ENCODE measurements around the gene TWF2. TPM values are rescaled to one million over a fixed set of nuclear protein-coding genes. Genes with fewer than 3 reads are reported as not detected.
A peak's percentile ranks its signal among the peaks of the same experiment; 100 is the strongest.

TWF2 gene
- total RNA-seq, 4 donors from 2014 or later: 59.2 to 72.9 (median 60.4) TPM

DNA sequence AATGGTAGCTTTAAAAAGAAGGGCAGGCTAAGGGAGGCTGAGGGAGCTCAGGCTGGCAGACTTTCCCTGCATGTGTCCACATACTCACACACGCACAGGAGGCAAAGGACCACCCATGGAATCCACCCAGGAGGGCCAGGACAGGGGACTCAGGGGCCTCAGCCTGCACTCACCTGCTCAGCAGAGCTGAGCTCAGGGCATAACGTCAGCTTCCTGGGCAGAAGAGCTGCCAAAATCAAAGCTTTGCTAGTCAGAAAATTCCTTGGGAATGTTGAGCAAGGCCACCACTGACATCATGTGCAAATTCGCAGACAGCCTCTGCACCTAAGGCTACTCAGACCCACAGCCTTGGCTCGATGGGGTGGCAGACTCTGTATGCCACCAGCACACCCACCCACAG lies 57.4 kb downstream of the TWF2 start:
- H3K4me3 ChIP-seq: no peak overlapping the region
- TF ChIP-seq POLR2A (IDR thresholded peaks at IDR 0.05): no peak
- no peak for TF ChIP-seq EP300 (IDR thresholded peaks at IDR 0.05)
- TF ChIP-seq, protein P1, sequence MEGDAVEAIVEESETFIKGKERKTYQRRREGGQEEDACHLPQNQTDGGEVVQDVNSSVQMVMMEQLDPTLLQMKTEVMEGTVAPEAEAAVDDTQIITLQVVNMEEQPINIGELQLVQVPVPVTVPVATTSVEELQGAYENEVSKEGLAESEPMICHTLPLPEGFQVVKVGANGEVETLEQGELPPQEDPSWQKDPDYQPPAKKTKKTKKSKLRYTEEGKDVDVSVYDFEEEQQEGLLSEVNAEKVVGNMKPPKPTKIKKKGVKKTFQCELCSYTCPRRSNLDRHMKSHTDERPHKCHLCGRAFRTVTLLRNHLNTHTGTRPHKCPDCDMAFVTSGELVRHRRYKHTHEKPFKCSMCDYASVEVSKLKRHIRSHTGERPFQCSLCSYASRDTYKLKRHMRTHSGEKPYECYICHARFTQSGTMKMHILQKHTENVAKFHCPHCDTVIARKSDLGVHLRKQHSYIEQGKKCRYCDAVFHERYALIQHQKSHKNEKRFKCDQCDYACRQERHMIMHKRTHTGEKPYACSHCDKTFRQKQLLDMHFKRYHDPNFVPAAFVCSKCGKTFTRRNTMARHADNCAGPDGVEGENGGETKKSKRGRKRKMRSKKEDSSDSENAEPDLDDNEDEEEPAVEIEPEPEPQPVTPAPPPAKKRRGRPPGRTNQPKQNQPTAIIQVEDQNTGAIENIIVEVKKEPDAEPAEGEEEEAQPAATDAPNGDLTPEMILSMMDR (IDR thresholded peaks at IDR 0.05): no peak
- no peaks in the 10 kb centered on the region for H3K36me3 ChIP-seq
- no peak overlapping the region for H3K27ac ChIP-seq
- no peaks in the 10 kb centered on the region for H3K27me3 ChIP-seq
- DNase-seq (ENCODE audit: low spot score in 2 of 2): no peak
- 57 to 80% methylated on average over 1 to 4 of the region's 4 CpGs for WGBS, 2 donors
- peaks cover 0 to 21% (median 0%) of the 10 kb centered on the region in 4 donors for H3K4me1 ChIP-seq
- no peaks in the 10 kb centered on the region for H3K9me3 ChIP-seq

Small RNAs within 50 kb of the gene (small RNA-seq; reads per million reads assigned to genes)
- gene MIRLET7G: 341 reads per million, percentile 97 among the genes with 10 or more reads in this experiment

Other genes starting within 250 kb of the TWF2 start
- gene RPL29, start 243.3 kb downstream of the TWF2 start, total RNA-seq: 1,000 to 10,000 TPM in 3 of 4 donors, 100 to 1,000 TPM in 1; 809 to 1,472 (median 1,336) TPM
- 10 to 100 TPM in 3 of 4 donors, 1 to 10 TPM in 1; 8.1 to 15.0 (median 11.5) TPM for gene DUSP7, start 182.6 kb downstream of the TWF2 start, total RNA-seq
- gene POC1A, start 84.7 kb downstream of the TWF2 start, total RNA-seq: 1 to 10 TPM in 3 of 4 donors, under 1 TPM in 1; 0.84 to 3.1 (median 2.4) TPM
- 10 to 100 TPM; 26.1 to 37.1 (median 32.0) TPM for gene ALAS1, start 41.0 kb downstream of the TWF2 start, total RNA-seq
- under 1 TPM in 2 of 4 donors, not detected in 2; 0.30 to 0.39 TPM for gene TLR9, start 13.5 kb downstream of the TWF2 start, total RNA-seq
- gene PPM1M, start 6.6 kb upstream of the TWF2 start, total RNA-seq: 10 to 100 TPM; 25.8 to 35.1 (median 27.8) TPM
- gene WDR82, start 39.5 kb upstream of the TWF2 start, total RNA-seq: 10 to 100 TPM; 42.1 to 52.9 (median 48.6) TPM
- gene GLYCTK, start 48.7 kb upstream of the TWF2 start, total RNA-seq: 10 to 100 TPM in 3 of 4 donors, 1 to 10 TPM in 1; 5.4 to 27.1 (median 19.9) TPM
- gene DNAH1, start 77.2 kb upstream of the TWF2 start, total RNA-seq: 10 to 100 TPM; 12.0 to 26.1 (median 15.5) TPM
- gene BAP1, start 170.8 kb upstream of the TWF2 start, total RNA-seq: 10 to 100 TPM; 39.1 to 77.7 (median 64.5) TPM
- gene PHF7, start 171.5 kb upstream of the TWF2 start, total RNA-seq: 10 to 100 TPM in 2 of 4 donors, 1 to 10 TPM in 2; 7.2 to 23.5 (median 12.1) TPM
- gene SEMA3G, start 205.9 kb upstream of the TWF2 start, total RNA-seq: 10 to 100 TPM; 11.5 to 67.5 (median 32.7) TPM
- 100 to 1,000 TPM; 235 to 624 (median 535) TPM for gene TNNC1, start 214.9 kb upstream of the TWF2 start, total RNA-seq
- gene NISCH, start 216.4 kb upstream of the TWF2 start, total RNA-seq: 100 to 1,000 TPM; 192 to 305 (median 232) TPM

Measured in tibial nerve (tissue), 4 donors.